Esophagus muscularis mucosa (tissue), 3 donors: ENCODE results near the gene RAMP1.

ENCODE experiments used
- POLR2A ChIP-seq: fragments of 450-650 bp; IDR thresholded peaks from one replicate; pipeline ENCODE4 v1.6.1; 2017; ENCODE audit warnings: antibody characterized with exemption, moderate library complexity, mild to moderate bottlenecking, low read depth
- POLR2AphosphoS5 ChIP-seq, 2 donors: sonication (generic); formaldehyde crosslinking; IDR thresholded peaks; one replicate each; pipeline ENCODE4 v1.6.1; 2017; ENCODE audit warnings: antibody characterized with exemption in 2 of 2
- TF ChIP-seq, protein P1 (sequence below), 3 experiments: fragments of 200-600 bp in 2 of 3; fragments of 450-650 bp in 1 of 3; sonication (generic) in 2 of 3; IDR thresholded peaks; one replicate each; pipeline ENCODE4 v1.5.1; 2017 to 2019; ENCODE audit warnings: antibody characterized with exemption in 3 of 3, mild to moderate bottlenecking in 2 of 3, moderate library complexity in 1 of 3

- TF ChIP-seq, protein P1, sequence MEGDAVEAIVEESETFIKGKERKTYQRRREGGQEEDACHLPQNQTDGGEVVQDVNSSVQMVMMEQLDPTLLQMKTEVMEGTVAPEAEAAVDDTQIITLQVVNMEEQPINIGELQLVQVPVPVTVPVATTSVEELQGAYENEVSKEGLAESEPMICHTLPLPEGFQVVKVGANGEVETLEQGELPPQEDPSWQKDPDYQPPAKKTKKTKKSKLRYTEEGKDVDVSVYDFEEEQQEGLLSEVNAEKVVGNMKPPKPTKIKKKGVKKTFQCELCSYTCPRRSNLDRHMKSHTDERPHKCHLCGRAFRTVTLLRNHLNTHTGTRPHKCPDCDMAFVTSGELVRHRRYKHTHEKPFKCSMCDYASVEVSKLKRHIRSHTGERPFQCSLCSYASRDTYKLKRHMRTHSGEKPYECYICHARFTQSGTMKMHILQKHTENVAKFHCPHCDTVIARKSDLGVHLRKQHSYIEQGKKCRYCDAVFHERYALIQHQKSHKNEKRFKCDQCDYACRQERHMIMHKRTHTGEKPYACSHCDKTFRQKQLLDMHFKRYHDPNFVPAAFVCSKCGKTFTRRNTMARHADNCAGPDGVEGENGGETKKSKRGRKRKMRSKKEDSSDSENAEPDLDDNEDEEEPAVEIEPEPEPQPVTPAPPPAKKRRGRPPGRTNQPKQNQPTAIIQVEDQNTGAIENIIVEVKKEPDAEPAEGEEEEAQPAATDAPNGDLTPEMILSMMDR (IDR thresholded peaks at IDR 0.05): no peak
- TF ChIP-seq POLR2A (no peak), POLR2AphosphoS5 (IDR thresholded peaks at IDR 0.05) (no peak)
These were observed 51.3 kb downstream of the RAMP1 start for GRCh38 chr2:237910576-237911362.
